NCI-H146 treated with DMSO at 0.1 percent for 48 hours (cell line): ENCODE data around the gene ZFAND2A.
A peak's percentile ranks its signal among the peaks of the same experiment; 100 is the strongest.
"Not testable (repeated sequence)": the region's sequence is repeated elsewhere in the genome, so short reads cannot be mapped to it uniquely, and the experiment has no call there.

ENCODE experiments used
- DNase-seq: peaks from one replicate; lab custom pipeline; 2025; ENCODE audit not compliant: unreplicated experiment; lab: John Stamatoyannopoulos, UW

ZFAND2A gene, protein sequence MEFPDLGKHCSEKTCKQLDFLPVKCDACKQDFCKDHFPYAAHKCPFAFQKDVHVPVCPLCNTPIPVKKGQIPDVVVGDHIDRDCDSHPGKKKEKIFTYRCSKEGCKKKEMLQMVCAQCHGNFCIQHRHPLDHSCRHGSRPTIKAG

DNA sequence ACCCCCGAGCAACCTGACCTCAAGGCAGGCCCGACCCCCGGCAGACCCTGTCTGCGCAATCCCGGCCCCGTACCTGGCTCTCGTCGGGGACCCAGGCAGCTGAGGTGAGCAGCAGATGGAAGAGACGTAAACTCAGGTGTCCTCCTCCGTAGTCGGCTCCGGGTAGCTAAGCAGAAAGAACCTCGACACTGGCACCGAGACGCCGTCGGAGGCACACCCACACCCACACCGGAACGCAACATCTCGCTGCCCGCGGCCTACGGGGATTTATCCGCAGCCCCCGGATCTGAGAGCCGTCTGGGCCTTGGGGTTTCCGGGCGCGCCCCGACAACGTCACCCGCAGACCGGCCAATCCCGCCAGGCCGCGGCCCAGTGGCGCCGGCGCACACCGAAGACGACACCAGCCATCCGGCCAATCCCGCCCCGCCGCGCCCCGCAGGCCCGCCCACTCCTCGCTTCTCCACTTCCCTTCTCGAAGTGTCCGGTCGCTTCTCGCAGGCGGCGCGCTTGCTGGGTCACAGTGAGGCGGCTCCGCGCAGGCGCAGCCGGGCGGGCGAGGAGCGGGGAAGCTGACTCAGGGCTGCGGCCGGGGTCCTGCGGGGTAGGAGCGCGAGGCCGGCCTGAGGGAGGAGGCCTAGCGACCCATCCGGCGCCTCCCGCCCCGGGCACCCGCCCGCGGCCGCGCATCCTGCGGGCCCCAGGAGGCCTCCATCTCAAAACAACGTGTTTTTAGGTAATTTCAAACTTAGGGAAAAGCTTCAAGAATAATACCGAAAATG is at the start of gene ZFAND2A:
ZFAND2A (minus strand) TSS at position 306 of the 779 bp plus-strand sequence. CDS start 1,984 bp downstream, outside the sequence.
- DNase-seq, result peak; percentile 89

DNA sequence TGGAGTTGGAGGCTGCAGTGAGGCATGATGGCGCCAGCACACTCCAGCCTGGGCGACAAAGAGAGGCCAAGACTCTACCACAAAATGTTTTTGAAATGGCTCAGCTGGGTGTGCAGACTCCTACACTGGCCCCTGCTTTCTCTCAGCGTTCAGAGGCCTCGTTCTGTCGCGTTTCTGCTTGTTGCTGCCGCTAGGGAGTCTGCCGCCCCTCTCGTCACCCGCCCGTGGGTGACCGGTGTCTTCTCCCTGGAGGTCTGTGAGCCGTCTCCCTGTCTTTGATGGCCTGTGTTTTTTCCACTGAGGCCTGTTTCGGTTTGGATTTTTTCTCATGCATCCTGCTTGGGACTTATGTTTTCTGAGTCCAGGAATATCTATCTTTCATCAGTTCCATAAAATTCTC is 49.1 kb upstream of the ZFAND2A start:
- no peak for DNase-seq

DNA sequence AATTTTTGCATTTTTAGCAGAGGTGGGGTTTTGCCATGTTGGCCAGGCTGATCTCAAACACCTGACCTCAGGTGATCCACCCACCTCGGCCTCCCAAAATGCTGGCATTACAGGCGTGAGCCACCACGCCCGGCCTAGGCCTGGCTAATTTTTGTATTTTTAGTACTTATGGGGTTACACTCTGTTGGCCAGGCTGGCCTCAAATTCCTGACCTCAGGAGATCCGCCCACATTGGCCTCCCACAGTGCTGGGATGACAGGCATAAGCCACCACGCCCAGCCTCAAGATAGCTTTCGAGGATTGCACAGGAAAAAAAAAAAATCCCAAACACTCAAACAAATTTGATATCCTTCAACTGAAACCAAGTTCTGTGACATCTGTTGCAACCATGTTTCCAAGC is 45.7 kb upstream of the ZFAND2A start:
- DNase-seq, result not testable (repeated sequence)

DNA sequence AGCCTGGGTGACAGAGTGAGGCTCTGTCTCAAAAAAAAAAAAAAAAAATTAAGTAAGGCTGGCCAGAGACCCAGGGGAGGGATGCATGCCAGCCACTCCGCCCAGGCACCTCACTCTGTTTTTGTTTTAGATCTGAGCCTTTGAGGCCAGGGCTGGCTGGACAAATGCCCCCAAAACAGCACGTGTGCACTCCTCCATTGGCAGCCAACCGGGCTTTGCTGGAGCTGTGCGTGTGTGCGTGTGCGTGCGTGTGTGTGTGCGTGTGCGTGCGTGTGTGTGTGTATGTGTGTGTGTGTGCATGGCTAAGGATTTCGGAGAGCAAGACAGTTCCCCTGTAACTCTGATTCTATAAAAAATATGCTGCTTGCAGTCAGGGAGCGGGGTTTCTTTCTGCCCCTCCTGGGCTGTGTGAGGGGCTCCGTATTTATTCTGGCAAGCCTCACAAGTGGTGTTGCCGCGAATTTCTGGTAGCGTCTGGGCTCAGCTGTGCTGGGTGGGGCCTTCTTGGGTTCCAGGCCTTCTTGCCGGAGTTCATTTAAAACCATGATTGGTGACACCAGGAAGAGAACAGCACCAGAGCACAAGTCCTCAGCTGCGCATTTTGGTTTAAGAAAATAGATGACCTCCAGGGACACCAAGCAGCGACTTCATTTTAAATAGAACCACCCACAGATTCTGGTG is 44.6 kb upstream of the ZFAND2A start:
- DNase-seq, result no peak

DNA sequence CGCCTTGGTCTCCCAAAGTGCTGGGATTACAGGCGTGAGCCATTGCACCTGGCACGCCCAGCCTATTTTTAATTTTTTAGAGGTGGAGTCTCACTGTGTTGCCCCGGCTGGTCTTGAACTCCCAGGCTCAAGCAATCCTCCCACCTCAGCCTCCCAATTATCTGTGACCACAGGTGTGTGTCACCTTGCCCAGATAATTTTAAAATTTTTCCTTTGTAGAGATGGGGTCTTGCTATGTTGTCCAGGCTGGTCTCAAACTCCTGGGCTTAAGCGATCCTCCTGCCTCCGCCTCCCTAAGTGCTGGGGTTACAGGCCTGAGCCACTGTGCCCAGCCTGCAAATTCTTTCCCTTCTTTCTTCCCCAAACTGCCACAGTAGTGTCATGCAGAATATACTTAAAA is 42.9 kb upstream of the ZFAND2A start:
- DNase-seq, result not testable (repeated sequence)

DNA sequence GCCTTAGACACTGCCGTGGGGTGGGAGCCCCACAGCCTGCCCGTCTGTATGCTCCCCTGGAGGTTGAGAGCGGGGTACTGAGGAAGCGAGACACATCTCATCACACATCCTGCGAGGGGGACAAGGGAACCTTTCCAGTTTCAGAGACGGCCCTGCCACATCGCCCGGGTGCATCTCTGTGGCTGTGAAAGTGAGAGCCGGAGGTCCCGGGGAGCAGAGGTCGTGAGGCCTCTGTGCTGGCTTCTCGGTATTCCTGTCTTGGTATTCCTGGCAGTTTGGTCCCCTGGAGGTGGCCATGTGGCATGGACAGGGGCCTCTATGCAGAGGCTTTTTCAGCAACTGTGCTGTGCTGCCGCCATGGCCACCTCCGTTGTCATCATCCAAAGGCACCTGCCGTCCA is 41.9 kb upstream of the ZFAND2A start:
- DNase-seq, result no peak

DNA sequence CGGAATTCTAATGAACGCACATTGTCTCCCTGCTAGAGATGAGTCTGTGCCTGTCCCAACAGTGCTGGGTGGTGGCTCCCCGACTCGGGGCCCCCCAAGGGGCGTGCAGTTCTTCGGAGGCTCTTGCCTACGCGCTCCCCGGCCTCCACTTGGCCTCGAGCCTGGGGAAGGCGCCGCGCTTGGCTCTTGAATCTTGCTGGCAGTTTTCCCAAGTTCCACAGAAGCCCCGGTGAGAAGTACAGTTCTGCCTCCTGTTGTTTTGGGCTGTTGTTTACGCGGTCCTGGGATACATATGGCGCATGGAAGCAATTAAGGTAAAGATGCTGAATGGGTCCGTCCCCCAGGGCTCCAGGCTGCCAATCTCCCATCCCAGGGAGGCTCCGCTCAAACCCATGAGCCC is 40.0 kb upstream of the ZFAND2A start:
- DNase-seq, result no peak

DNA sequence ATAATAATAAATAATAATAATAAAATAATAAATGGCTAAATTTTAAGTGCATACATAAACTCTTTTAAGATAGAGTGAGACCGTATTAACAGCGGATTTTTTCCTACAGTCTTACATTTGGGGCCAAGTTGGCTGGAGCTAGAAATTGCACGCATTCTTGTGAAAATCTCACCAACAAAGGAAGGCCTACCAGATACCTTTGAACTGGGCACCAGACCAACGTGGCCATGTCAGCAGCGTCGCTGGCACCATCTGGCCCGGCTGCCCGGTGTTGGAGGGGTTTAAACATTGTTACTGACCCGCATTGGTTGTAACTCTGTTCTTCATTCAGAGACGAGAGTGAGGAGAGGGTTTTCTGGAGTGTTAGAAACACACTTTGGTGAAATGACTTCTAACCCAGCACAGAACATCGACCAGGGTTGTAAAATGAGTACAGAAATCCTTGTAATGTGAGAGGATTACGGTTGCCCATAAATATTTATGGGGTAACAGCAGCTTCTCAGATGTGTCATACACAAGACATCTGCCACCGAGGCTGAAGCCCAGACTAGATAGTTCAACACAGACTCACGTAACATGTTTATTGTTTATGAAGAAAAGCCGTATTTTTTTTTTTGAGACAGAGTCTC is 38.1 kb upstream of the ZFAND2A start:
- DNase-seq, result no peak

DNA sequence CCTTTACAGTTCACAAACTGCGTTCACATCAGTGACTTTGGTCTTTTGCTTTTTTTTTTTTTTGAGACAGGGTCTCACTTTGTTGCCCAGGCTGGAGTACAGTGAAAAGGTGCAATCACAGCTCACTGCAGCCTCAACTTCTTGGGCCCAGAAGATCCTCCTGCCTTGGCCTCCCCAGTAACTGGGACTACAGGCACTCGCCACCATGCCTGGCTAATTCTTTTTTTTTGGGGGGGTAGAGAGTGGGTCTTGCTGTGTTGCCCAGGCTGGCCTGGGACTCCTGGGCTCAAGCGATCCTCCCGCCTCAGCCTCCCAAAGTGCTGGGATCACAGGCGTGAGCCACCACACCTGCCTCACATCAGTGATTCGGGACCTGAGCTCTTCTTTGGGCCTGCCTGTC is 37.0 kb upstream of the ZFAND2A start:
- DNase-seq, result no peak

DNA sequence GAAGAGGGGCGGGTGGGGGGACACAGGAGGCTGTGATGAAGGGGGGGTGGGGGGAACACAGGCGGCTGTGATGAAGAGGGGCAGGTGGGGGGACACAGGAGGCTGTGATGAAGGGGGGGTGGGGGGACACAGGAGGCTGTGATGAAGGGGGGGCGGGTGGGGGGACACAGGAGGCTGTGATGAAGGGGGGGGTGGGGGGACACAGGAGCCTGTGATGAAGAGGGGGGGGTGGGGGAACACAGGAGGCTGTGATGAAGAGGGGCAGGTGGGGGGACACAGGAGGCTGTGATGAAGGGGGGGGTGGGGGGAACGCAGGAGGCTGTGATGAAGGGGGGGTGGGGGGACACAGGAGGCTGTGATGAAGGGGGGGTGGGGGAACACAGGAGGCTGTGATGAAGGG is 36.4 kb upstream of the ZFAND2A start:
- DNase-seq, result not testable (repeated sequence)

DNA sequence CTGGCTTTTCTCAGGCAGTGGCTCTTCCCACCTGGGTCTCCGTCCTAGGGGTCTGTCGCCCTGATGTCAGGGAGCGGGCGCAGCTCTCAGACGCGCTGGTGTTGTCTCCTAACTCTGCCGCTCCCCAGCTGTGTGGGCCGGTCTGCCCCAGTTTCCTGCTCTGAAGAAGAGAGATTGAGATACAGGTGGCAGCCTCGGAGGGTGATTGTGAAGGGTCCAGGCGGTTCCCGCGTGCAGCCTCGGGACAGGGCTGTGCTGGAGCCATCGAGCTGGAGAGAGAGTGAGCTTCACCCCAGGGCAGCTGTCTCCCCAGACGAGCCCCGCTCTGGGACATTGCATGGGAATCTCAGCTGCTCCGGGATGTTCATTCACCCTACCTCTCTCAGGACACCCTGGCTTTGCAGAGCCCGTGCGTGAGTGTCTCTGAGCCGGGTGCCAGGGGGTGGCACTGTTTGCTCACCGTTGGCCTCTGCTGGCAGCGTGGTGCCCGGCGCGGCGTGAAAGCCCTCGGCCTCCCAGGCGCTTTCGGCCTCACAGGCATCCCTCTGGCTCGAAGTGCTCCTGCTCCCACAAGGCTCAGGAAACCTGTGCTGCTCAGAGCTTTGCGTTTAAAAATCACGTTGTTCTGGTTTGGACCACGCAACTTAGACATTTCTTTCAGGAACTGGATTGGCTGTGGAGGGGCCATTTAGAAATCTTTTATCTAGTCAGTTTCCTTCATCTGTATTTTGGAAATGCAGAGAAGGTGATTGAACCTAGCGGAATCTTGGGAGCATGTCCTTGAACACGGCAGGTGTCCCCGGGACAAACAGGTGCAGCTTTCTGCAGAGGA is 33.8 kb upstream of the ZFAND2A start:
- DNase-seq, result no peak

DNA sequence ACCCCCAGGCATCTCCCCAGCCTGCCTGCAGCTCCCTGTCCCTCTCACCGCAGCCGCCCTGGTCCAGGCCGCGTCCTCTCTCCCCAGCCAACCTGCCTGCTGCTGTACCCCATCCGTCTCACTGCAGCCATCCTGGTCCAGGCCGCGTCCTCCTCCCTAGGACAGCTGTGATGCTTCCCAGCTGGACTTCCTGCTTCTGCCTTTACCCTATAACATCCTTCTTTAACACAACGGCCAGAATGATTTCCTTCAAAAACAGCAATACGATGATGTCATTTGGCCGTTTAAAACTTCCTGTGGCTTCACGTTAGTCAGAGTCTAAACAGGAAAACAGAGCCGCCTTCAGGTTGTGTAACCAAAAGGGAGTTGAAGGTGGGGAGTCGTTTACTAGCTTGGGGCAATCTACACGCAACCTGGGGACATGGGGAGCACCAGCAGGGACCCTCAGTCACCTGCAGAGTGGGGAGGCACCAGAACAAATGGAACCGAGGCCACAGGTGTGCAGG is 32.2 kb upstream of the ZFAND2A start:
- no peak for DNase-seq

DNA sequence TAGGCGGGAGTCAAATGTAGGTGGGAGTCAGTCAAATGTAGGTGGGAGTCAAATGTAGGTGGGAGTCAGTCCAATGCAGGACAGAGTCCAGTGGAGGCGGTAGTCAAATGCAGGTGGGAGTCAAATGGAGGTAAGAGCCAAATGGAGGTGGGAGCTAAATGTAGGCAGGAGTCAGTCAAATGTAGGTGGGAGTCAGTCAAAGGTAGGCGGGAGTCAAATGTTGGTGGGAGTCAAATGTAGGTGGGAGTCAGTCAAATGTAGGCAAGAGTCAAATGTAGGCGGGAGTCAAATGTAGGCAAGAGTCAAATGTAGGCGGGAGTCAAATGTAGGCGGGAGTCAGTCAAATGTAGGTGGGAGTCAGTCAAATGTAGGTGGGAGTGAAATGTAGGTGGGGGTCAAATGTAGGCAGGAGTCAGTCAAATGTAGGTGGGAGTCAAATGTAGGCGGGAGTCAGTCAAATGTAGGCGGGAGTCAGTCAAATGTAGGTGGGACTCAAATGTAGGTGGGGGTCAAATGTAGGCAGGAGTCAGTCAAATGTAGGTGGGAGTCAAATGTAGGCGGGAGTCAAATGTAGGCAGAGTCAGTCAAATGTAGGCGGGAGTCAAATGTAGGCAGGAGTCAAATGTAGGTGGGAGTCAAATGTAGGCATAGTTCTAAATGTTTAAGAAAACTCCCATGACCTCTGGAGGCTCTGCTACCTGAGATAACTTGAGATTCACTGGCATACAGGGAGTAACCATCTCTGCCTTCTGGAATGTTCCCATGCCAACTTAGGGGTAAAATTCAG is 30.2 kb upstream of the ZFAND2A start:
- DNase-seq, result no peak

DNA sequence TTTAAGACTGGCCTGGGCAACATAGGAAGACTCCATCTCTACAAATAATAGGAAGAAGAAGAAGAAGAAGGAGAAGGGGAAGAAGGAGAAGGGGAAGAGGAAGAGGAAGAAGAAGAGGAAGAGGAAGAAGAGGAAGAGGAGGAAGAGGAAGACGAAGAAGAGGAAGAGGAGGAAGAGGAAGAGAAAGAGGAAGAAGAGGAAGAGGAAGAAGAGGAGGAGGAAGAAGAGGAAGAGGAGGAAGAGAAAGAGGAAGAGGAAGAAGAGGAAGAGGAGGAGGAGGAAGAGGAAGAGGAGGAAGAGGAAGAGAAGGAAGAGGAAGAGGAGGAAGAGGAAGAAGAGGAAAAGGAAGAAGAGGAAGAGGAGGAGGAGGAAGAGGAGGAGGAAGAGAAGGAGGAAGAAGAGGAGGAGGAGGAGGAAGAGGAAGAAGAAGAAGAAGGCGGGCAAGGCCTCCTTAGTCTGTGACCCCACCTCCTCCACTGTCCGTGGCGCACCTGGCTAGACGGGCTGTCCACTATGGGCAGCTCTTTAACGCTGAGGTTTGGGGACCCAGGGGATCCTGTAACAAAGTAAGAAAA is 28.8 kb upstream of the ZFAND2A start:
- no peak for DNase-seq

DNA sequence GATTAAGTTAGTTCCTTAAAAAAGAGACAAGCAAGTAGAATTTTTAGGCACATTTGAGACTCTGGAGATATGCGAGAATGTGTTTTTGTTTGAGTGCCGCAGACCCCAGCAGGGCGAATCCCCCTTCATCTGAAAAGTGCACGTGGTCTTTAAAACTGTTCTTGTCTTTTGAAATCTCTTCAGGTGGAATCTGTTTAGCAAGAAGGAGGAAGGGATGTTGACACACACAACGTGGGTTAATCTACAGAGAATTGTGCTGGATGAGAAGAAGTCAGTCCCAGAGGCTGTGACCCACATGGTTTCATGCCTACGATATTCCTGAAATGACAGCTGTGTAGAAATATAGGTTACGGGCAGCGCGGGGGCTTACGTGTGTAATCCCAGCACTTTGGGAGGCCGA is 27.1 kb upstream of the ZFAND2A start:
- no peak for DNase-seq

DNA sequence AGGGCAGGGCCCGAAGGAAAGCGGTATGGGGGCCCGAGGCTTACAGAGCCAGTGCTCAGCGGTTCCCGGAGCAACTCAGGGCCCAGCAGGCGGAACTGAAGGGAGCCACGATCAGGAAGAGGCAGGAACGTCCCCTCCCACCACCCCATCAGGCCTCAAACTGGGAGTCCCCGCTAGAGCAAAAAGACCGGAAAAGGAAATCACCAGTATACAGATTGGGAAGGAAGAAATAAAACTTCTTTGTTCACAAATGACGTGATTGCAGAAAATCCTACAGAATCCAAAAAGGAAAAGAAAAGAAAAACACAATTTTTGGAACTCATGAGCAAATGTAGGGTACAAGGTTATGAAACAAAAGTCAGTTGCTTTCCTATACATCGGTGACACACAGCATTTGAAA is 21.6 kb upstream of the ZFAND2A start:
- no peak for DNase-seq

DNA sequence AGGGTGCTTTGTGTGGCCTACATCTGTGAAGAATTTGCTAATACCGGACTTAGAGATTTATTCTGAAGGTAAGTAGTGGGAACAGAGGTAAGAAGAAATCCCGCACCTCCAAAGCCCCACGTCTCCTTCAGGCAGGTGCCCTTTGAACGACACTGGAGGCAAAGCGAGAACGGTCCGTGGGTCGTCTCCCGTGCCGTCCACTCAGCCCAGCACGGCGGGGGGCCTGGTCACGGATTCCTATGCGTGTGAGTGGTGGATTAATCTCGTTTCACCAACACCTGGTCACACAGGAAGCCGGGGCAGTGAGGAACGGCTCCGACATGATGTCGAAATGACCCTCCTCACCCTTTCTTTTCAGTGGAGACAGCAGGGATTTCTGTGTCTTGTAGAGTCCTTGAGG is 21.0 kb upstream of the ZFAND2A start:
- no peak for DNase-seq

DNA sequence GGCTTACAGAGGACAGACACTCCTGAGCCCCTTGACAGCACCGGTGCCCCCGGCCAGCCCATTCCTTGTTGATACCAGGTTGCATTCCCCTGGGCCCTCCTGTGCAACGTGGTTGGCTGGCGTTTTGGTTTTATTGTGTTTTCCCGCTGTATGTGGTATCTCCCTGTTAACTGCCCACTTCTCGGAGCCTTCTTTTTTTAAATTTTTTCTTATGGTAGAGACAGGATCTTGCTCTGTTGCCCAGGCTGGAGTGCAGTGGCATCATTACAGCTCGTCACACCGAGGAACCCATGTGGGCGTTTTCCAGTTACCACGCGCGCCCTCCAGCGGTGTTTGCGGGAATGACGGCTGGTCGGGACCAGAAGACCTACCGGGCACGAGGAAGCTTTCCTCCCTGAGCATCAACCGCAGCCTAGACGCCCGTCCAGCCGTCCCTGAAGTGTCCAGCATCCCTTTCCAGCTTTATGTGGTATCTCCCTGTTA is 16.9 kb upstream of the ZFAND2A start:
- DNase-seq, result peak; percentile 17
